ENCODE results near the gene RHOG. TPM values are rescaled to one million over a fixed set of nuclear protein-coding genes. Genes with fewer than 3 reads are reported as not detected.
"Not testable (repeated sequence)": the region's sequence is repeated elsewhere in the genome, so short reads cannot be mapped to it uniquely, and the experiment has no call there.

RHOG gene
- total RNA-seq, 1 donor from 2014 or later, result 23.1 TPM

DNA sequence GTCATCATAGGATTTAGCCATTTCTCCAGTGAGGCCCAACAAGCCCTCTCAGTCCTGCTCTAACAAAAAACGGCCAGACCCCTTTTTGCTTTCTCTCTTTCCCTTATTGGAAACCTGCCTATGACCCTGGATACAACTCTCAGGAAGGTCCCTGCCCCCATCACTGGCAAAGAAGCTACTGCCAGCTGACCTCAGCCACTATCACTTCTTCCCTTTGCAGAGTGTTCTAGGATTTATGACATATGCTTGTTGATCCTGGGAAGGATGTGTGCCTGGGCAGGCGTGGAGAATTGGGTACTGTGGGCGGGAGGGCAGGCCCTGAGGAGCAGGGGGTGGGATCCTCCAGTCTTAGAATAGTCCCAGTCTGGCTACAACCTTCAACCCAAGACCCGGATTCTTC, 24.9 kb downstream of the RHOG start:
- no peak overlapping the region for H3K4me3 ChIP-seq
- peak; percentile 24 for DNase-seq
- H3K27me3 ChIP-seq (ENCODE audit: low read depth), result no peaks in the 10 kb centered on the region
- intact Hi-C loops (cut with micrococcal nuclease), result no loop called here
- TF ChIP-seq, protein P1, sequence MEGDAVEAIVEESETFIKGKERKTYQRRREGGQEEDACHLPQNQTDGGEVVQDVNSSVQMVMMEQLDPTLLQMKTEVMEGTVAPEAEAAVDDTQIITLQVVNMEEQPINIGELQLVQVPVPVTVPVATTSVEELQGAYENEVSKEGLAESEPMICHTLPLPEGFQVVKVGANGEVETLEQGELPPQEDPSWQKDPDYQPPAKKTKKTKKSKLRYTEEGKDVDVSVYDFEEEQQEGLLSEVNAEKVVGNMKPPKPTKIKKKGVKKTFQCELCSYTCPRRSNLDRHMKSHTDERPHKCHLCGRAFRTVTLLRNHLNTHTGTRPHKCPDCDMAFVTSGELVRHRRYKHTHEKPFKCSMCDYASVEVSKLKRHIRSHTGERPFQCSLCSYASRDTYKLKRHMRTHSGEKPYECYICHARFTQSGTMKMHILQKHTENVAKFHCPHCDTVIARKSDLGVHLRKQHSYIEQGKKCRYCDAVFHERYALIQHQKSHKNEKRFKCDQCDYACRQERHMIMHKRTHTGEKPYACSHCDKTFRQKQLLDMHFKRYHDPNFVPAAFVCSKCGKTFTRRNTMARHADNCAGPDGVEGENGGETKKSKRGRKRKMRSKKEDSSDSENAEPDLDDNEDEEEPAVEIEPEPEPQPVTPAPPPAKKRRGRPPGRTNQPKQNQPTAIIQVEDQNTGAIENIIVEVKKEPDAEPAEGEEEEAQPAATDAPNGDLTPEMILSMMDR (IDR thresholded peaks at IDR 0.05; ENCODE audit: borderline replicate concordance), result no peak
- H3K36me3 ChIP-seq, result no peaks in the 10 kb centered on the region
- peak overlapping the region; percentile 77 for H3K27ac ChIP-seq (replicated peaks)
- no peaks in the 10 kb centered on the region for H3K9me3 ChIP-seq (replicated peaks)
- peaks cover 38% of the 10 kb centered on the region for H3K4me1 ChIP-seq

GRCh38 chr11:3814832-3815231, 25.9 kb downstream of the RHOG start:
- H3K9me3 ChIP-seq (replicated peaks); H3K36me3 ChIP-seq; DNase-seq; intact Hi-C loops (cut with micrococcal nuclease); H3K4me3 ChIP-seq; H3K27me3 ChIP-seq (ENCODE audit: low read depth): not testable (repeated sequence)
- Histone ChIP-seq H3K4me1 (peaks cover 48% of the 10 kb centered on the region), H3K27ac (replicated peaks) (peak overlapping the region; percentile 77)

GRCh38 chr11:3810951-3811350, 29.8 kb downstream of the RHOG start:
- TF ChIP-seq, protein P1 (IDR thresholded peaks at IDR 0.05; ENCODE audit: borderline replicate concordance), result no peak
- no peaks in the 10 kb centered on the region for H3K9me3 ChIP-seq (replicated peaks)
- H3K4me1 ChIP-seq, result peaks cover 51% of the 10 kb centered on the region
- no peaks in the 10 kb centered on the region for H3K27me3 ChIP-seq (ENCODE audit: low read depth)
- peak overlapping the region; percentile 84 for H3K27ac ChIP-seq (replicated peaks)
- intact Hi-C loops (cut with micrococcal nuclease), result no loop called here
- no peaks in the 10 kb centered on the region for H3K36me3 ChIP-seq
- DNase-seq, result no peak
- no peak overlapping the region for H3K4me3 ChIP-seq

- peak overlapping the region; percentile 84 for H3K27ac ChIP-seq (replicated peaks)
- H3K4me1 ChIP-seq, result peaks cover 47% of the 10 kb centered on the region
- intact Hi-C loops (cut with micrococcal nuclease), result no loop called here
- no peak overlapping the region for H3K4me3 ChIP-seq
- DNase-seq, result no peak
- no peaks in the 10 kb centered on the region for H3K9me3 ChIP-seq (replicated peaks)
- TF ChIP-seq, protein P1 (IDR thresholded peaks at IDR 0.05; ENCODE audit: borderline replicate concordance), result no peak
- no peaks in the 10 kb centered on the region for H3K36me3 ChIP-seq
- no peaks in the 10 kb centered on the region for H3K27me3 ChIP-seq (ENCODE audit: low read depth)
Measured at GRCh38 chr11:3810446-3810845, 30.3 kb downstream of the RHOG start.

GRCh38 chr11:3809624-3809928, 31.2 kb downstream of the RHOG start:
- TF ChIP-seq, protein P1 (IDR thresholded peaks at IDR 0.05; ENCODE audit: borderline replicate concordance), result no peak
- peaks cover 42% of the 10 kb centered on the region for H3K4me1 ChIP-seq
- intact Hi-C loops (cut with micrococcal nuclease), result no loop called here
- no peaks in the 10 kb centered on the region for H3K9me3 ChIP-seq (replicated peaks)
- no peaks in the 10 kb centered on the region for H3K36me3 ChIP-seq
- H3K27ac ChIP-seq (replicated peaks), result peak overlapping the region; percentile 84
- no peak for DNase-seq
- H3K27me3 ChIP-seq (ENCODE audit: low read depth), result no peaks in the 10 kb centered on the region
- H3K4me3 ChIP-seq, result no peak overlapping the region

DNA sequence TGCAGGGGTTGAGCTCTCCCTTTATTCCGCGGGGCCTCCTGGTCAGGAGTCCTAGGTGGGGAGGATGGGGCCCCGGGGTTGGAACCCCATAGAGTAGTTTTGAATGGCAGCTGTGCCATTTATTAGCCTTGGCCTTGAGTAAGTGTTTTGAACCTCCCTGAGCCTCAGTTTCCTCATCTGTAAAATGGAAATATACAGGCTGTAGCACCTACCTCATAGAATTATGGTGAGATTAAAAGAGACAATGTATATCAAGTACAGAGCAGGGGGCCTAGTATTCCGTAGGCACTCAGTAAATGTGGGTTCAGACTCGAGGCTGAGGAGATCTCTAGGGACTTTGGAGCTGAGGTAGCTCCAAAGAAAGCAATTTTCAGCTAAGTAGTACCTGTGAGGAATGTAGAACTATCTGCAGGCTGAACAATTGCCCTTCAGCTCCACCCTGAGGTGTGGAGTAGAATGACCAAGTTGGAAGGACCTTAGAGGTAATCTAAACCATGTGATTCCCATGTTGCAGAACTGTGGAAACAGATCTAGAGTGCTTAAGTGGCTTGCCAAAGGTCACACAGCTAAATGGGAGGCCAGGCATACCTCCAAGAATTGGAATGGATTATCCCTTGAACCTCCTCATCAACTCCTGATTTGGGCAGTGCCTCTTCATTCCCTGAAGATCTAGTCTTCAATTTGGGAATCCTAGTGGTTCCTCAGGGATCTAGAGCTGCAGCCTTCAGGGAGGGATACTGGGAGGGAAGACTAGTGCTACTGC, 31.7 kb downstream of the RHOG start:
- Histone ChIP-seq H3K9me3 (replicated peaks) (no peaks in the 10 kb centered on the region), H3K27me3 (ENCODE audit: low read depth) (no peaks in the 10 kb centered on the region), H3K27ac (replicated peaks) (peak overlapping the region; percentile 84), H3K4me1 (peaks cover 42% of the 10 kb centered on the region), H3K4me3 (peak overlapping the region; percentile 82), H3K36me3 (no peaks in the 10 kb centered on the region)
- TF ChIP-seq, protein P1 (IDR thresholded peaks at IDR 0.05; ENCODE audit: borderline replicate concordance), result peak; percentile 36
- intact Hi-C loops (cut with micrococcal nuclease), result no loop called here
- DNase-seq, result no peak

Measured in left ventricle myocardium inferior (tissue), 1 donor.